Amniotic stem cell (primary cell): ENCODE results near the gene C1orf116.

Experiments used
- DNase-seq: peaks from one replicate; lab custom pipeline; 2025; lab: John Stamatoyannopoulos, UW

The C1orf116 gene

DNA sequence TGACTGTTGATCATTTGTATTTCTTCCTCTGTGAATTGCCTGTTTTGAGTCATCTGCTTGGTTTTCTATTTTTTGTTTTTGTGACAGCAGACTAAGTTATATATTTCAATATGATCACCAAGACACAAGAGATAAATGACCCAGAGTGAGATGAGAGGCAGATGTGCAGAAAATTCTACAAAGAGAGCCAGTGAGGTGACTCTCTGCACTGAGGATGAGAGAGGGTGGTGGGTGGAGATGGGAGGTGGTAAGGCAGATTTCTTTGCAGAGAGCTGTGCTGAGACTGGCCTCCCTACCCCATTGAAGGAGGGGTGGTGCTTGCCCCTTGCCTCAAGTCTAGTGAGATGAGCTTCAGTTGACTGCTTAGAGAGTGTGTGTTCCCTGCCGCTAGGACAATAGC lies 44.7 kb downstream of the C1orf116 start:
- DNase-seq, result no peak

- no peak for DNase-seq
Measured at GRCh38 chr1:206986885-206987284, 45.7 kb downstream of the C1orf116 start.

DNA sequence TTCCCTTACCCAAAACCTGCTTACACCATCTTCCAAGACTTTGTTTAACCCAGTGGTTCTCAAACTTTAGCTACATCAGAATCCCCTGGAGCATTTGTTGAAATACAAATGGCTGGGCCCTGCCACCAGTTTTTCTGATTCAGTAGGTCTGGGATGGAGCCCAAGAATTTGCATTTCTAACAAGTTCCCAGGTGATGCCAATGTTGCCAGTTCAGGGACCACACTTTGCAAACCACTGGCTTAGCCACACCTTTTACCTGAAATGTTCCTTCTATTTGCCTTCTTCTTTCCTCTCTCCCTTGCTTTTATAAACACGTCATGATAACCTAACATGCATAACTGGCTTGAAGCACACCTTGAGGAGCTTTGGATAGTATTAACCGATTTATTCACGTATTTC lies 46.2 kb downstream of the C1orf116 start:
- no peak for DNase-seq

GRCh38 chr1:206985162-206985749 lies 47.3 kb downstream of the C1orf116 start:
- no peak for DNase-seq

GRCh38 chr1:206982216-206982615 lies 50.3 kb downstream of the C1orf116 start:
- DNase-seq, result peak; percentile 6

- peak; percentile 21 for DNase-seq
Measured at GRCh38 chr1:206979379-206980043, 53.0 kb downstream of the C1orf116 start.

DNA sequence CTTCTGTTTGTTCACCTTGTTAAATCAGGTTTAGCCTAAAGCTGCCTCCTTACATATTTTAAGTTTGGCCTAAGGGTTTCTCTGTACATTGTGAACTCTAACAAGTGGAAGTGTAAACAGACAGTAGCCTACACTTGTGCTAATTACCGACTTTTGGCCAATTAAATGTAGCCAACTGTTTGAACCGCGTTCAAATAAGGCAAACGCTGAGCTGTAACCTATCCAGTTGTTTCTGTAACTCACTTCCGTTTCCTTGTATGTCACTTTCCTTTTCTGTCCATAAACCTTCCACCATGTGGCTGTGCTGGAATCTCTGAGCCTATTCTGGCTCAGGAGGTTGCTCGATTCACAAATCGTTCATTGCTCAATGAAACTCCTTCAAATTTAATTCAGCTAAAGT lies 54.3 kb downstream of the C1orf116 start:
- DNase-seq, result no peak

DNA sequence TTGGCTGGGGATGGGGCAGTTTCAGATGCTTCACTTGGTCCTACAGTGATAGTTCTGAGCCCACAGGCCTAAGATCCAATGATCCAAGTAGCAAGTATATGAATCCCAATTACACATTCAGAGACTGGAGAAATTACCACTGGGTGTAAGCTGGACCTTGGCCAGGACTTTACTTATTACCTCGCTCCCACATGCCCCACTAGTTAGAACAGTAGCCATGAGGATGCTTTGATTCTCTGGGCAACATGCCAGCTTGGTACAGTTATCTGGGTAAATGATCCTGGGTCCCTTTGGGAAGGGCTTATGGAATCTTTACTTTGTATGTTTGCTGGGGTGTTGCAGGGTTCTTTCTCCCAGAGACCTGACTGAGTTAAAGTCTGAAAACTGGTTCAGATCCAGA lies 57.2 kb downstream of the C1orf116 start:
- DNase-seq, result no peak

DNA sequence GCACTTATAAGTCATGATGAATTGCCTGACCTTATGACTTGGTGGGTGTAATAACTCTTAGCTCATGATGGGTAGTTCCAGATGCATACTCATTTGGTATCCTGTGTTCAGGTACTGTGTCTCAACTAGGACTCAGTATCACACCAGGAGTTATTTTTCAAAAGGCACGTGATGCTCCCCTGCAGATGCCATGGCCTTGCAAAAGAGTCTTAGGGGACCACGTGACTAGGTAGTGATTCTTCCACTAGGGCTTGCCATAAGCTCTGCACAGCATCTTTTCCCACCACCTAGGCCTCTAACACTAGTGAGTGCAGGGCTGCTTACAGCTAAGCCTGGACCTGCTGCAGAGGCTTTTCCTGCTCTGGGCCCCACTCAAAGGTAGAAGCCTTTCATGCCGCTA lies 58.4 kb downstream of the C1orf116 start:
- DNase-seq, result no peak

DNA sequence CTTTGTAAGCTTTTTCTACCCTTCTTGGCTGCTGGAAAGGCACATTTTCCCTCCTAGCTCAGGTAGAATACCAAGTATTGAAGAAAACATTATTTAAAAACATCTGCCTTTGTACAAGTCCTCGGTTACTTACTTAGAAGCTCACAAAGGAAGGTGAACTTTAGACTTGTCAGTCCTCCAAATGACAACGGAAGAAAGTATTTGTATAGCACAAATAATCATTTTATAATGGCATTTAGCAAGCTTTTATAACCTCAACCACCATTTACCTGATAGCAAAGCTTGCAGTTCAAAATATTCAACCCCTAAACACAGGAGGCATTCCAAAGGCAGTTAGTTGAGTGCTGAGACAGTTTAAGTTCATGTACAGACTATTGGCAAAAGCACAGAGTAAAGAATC lies 59.8 kb downstream of the C1orf116 start:
- no peak for DNase-seq

- no peak for DNase-seq
Measured at GRCh38 chr1:206971029-206971655, 61.4 kb downstream of the C1orf116 start.

GRCh38 chr1:206970446-206970845 lies 62.1 kb downstream of the C1orf116 start, which contains the start of gene FCAMR:
FCAMR (minus strand) TSS chr1:206970460; CDS start chr1:206970125, 335 bp downstream.
- no peak for DNase-seq

DNA sequence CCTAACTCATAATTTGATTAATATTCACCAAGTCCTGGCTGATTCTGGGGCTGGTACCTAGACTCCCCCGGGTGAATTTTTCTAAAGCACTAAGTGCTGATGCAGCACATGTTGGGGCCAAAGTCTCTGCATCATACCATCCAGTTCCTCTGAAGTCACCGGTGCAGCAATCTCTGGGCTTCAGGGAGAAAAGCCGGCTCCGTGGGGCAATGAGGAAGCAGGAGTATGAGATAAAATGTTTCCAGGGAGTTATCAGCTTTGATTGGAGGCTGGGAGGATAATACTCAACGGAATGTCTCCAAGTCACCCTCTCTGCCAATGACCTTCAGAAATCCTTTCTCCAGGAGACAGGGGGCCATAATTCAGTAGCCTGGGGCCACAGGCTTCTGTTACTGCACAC lies 63.5 kb downstream of the C1orf116 start:
- DNase-seq, result no peak
